Skeletal muscle tissue (tissue), 4 donors: ENCODE results near the gene RERE. TPM values are rescaled to one million over a fixed set of nuclear protein-coding genes. Genes with fewer than 3 reads are reported as not detected.
A peak's percentile ranks its signal among the peaks of the same experiment; 100 is the strongest.

Source experiments
- H3K27ac ChIP-seq: one replicate; pipeline ENCODE4 v1.7.0; 2013; ENCODE audit warnings: mild to moderate bottlenecking, low read depth, low read length, inconsistent platforms
- H3K27me3 ChIP-seq, 3 donors: one replicate each; pipeline ENCODE4 v1.7.0; 2013; ENCODE audit warnings: low read length in 3 of 3; ENCODE audit not compliant: control insufficient read depth in 3 of 3, insufficient read depth in 3 of 3
- H3K36me3 ChIP-seq, 3 donors: one replicate each; pipeline ENCODE4 v1.7.0; 2013; ENCODE audit warnings: low read length in 3 of 3; ENCODE audit not compliant: control insufficient read depth in 3 of 3, insufficient read depth in 3 of 3
- H3K4me1 ChIP-seq, 3 donors: one replicate each; pipeline ENCODE4 v1.7.0; 2013; ENCODE audit warnings: low read length in 3 of 3, mild to moderate bottlenecking in 3 of 3; ENCODE audit not compliant: control insufficient read depth in 3 of 3, insufficient read depth in 3 of 3
- H3K4me3 ChIP-seq, 3 donors: one replicate each; pipeline ENCODE4 v1.7.0; 2013; ENCODE audit warnings: low read length in 3 of 3
- H3K9ac ChIP-seq, 3 donors: one replicate each; pipeline ENCODE4 v1.7.0; 2013; ENCODE audit warnings: low read length in 3 of 3, mild to moderate bottlenecking in 3 of 3, moderate library complexity in 2 of 3, low read depth in 1 of 3
- H3K9me3 ChIP-seq, 3 donors: one replicate each; pipeline ENCODE4 v1.7.0; 2013; ENCODE audit warnings: low read length in 3 of 3; ENCODE audit not compliant: control insufficient read depth in 3 of 3
- total RNA-seq: library from RNA; depleted of rRNA; stranded (reverse); fragments of >200 nt; gene quantifications from one replicate; pipeline ENCODE4 v1.2.3, GENCODE V29; 2014
- donor health status: Osteomylitis.

RERE gene
- total RNA-seq, 1 donor from 2014 or later = 212 TPM

- Histone ChIP-seq H3K36me3 (peaks cover 4 to 7% (median 5%) of the 10 kb centered on the region in 3 donors), H3K4me1 (peaks cover 79 to 82% (median 81%) of the 10 kb centered on the region in 3 donors), H3K27ac (peak overlapping the region; percentile 83), H3K27me3 (no peaks in the 10 kb centered on the region), H3K9me3 (no peaks in the 10 kb centered on the region), H3K4me3 (peak overlapping the region; percentile 50 to 70 (median 56)), H3K9ac (peak overlapping the region; percentile 66 to 88 (median 81))
These were observed 446.5 kb downstream of the RERE start for GRCh38 chr1:8370905-8371315.

GRCh38 chr1:8370046-8370881, 447.2 kb downstream of the RERE start:
- H3K4me1 ChIP-seq = peaks cover 85 to 86% (median 86%) of the 10 kb centered on the region in 3 donors
- H3K27ac ChIP-seq = peak overlapping the region; percentile 83

GRCh38 chr1:8368956-8369639, 448.3 kb downstream of the RERE start:
- H3K9ac ChIP-seq = peak overlapping the region in 2 of 3 donors; percentile 9 to 20
- peaks cover 85 to 89% (median 87%) of the 10 kb centered on the region in 3 donors for H3K4me1 ChIP-seq
- peaks cover 14 to 17% (median 15%) of the 10 kb centered on the region in 3 donors for H3K36me3 ChIP-seq

More at GRCh38 chr1:8370046-8370881, 447.2 kb downstream of the RERE start:
- Histone ChIP-seq H3K4me3 (peak overlapping the region; percentile 50 to 70 (median 56)), H3K9me3 (no peaks in the 10 kb centered on the region), H3K27me3 (no peaks in the 10 kb centered on the region), H3K9ac (peak overlapping the region; percentile 1 to 81 (median 65)), H3K36me3 (peaks cover 8 to 11% (median 10%) of the 10 kb centered on the region in 3 donors)

GRCh38 chr1:8367571-8368194, 449.8 kb downstream of the RERE start:
- peak overlapping the region; percentile 55 for H3K27ac ChIP-seq
- no peaks in the 10 kb centered on the region for H3K9me3 ChIP-seq
- H3K27me3 ChIP-seq = no peaks in the 10 kb centered on the region
- H3K4me1 ChIP-seq = peaks cover 85 to 88% (median 85%) of the 10 kb centered on the region in 3 donors
- peak overlapping the region in 1 of 3 donors; percentile 42 for H3K4me3 ChIP-seq
- H3K36me3 ChIP-seq = peaks cover 21 to 28% (median 24%) of the 10 kb centered on the region in 3 donors
- H3K9ac ChIP-seq = peak overlapping the region in 1 of 3 donors; percentile 33

More at GRCh38 chr1:8368956-8369639, 448.3 kb downstream of the RERE start:
- H3K4me3 ChIP-seq = peak overlapping the region in 1 of 3 donors; percentile 34
- peak overlapping the region; percentile 25 for H3K27ac ChIP-seq
- H3K27me3 ChIP-seq = no peaks in the 10 kb centered on the region
- H3K9me3 ChIP-seq = no peaks in the 10 kb centered on the region

- Histone ChIP-seq H3K36me3 (peaks cover 40 to 47% (median 43%) of the 10 kb centered on the region in 3 donors), H3K27me3 (no peaks in the 10 kb centered on the region), H3K4me3 (peak overlapping the region in 1 of 3 donors; percentile 35), H3K4me1 (peaks cover 66 to 74% (median 72%) of the 10 kb centered on the region in 3 donors), H3K27ac (no peak overlapping the region), H3K9me3 (no peaks in the 10 kb centered on the region), H3K9ac (peak overlapping the region in 2 of 3 donors; percentile 14 to 33)
These were observed 451.6 kb downstream of the RERE start for GRCh38 chr1:8365661-8366362.

- no peaks in the 10 kb centered on the region for H3K27me3 ChIP-seq
- peak overlapping the region in 2 of 3 donors; percentile 33 to 45 for H3K9ac ChIP-seq
- H3K4me1 ChIP-seq = peaks cover 57 to 64% (median 61%) of the 10 kb centered on the region in 3 donors
- peak overlapping the region in 1 of 3 donors; percentile 29 for H3K4me3 ChIP-seq
- H3K9me3 ChIP-seq = no peaks in the 10 kb centered on the region
- no peak overlapping the region for H3K27ac ChIP-seq
- peaks cover 47 to 49% (median 47%) of the 10 kb centered on the region in 3 donors for H3K36me3 ChIP-seq
These were observed 452.7 kb downstream of the RERE start for GRCh38 chr1:8364528-8365442.

- Histone ChIP-seq H3K4me3 (no peak overlapping the region), H3K27me3 (no peaks in the 10 kb centered on the region), H3K4me1 (peaks cover 53 to 67% (median 59%) of the 10 kb centered on the region in 3 donors), H3K9me3 (no peaks in the 10 kb centered on the region), H3K36me3 (peaks cover 56 to 59% (median 56%) of the 10 kb centered on the region in 3 donors), H3K9ac (peak overlapping the region in 1 of 3 donors; percentile 40), H3K27ac (peak overlapping the region; percentile 23)
These were observed 453.6 kb downstream of the RERE start for GRCh38 chr1:8363767-8364301.

- Histone ChIP-seq H3K27me3 (no peaks in the 10 kb centered on the region), H3K9ac (peak overlapping the region in 1 of 3 donors; percentile 40), H3K4me1 (peaks cover 48 to 64% (median 57%) of the 10 kb centered on the region in 3 donors), H3K36me3 (peaks cover 61 to 64% (median 61%) of the 10 kb centered on the region in 3 donors), H3K4me3 (no peak overlapping the region), H3K27ac (peak overlapping the region; percentile 23), H3K9me3 (no peaks in the 10 kb centered on the region)
These were observed 454.2 kb downstream of the RERE start for GRCh38 chr1:8363186-8363766.
